ENCODE data around the gene SLFNL1. TPM values are rescaled to one million over a fixed set of nuclear protein-coding genes. Genes with fewer than 3 reads are reported as not detected.

The SLFNL1 gene
- total RNA-seq, 1 donor from 2014 or later, result 1.0 TPM

GRCh38 chr1:41003127-41003639 lies 18.3 kb downstream of the SLFNL1 start:
- no peak overlapping the region for H3K4me3 Mint-ChIP-seq (ENCODE audit: low read depth)
- H3K9me3 Mint-ChIP-seq (ENCODE audit: low read depth), result no peaks in the 10 kb centered on the region
- no peak overlapping the region for H3K27ac Mint-ChIP-seq
- H3K36me3 Mint-ChIP-seq (ENCODE audit: insufficient read depth), result peaks cover 36% of the 10 kb centered on the region
- no peak for TF ChIP-seq CTCF (IDR thresholded peaks at IDR 0.05; ENCODE audit: unreplicated experiment)
- no peaks in the 10 kb centered on the region for H3K27me3 Mint-ChIP-seq
- no peak for DNase-seq (ENCODE audit: low spot score, unreplicated experiment)
- H3K4me1 Mint-ChIP-seq (ENCODE audit: low read depth), result no peaks in the 10 kb centered on the region

- no peaks in the 10 kb centered on the region for H3K9me3 Mint-ChIP-seq (ENCODE audit: low read depth)
- peaks cover 42% of the 10 kb centered on the region for H3K36me3 Mint-ChIP-seq (ENCODE audit: insufficient read depth)
- no peaks in the 10 kb centered on the region for H3K27me3 Mint-ChIP-seq
- TF ChIP-seq CTCF (IDR thresholded peaks at IDR 0.05; ENCODE audit: unreplicated experiment), result no peak
- no peak overlapping the region for H3K4me3 Mint-ChIP-seq (ENCODE audit: low read depth)
- no peak overlapping the region for H3K27ac Mint-ChIP-seq
- H3K4me1 Mint-ChIP-seq (ENCODE audit: low read depth), result no peaks in the 10 kb centered on the region
- DNase-seq (ENCODE audit: low spot score, unreplicated experiment), result no peak
These were observed 22.9 kb downstream of the SLFNL1 start for GRCh38 chr1:40998668-40999067.

DNA sequence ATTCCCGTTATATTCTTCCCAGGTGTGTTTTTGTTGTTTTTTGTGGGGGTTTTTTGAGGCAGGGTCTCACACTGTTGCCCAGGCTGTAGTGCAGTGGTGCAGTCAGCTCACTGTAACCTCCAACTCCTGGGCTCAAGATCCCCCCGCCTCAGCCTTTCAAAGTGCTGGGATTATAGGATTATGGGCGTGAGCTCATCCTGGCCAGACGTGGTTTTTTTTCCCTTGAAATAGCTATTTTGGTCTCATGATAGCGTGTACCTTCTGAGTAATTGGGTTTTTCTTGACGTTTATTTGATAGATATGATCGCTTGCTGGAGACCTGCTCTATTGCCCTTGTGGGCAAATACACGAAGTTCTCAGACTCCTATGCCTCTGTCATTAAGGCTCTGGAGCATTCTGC lies 24.4 kb downstream of the SLFNL1 start:
- Mint-ChIP-seq H3K4me1 (ENCODE audit: low read depth) (no peaks in the 10 kb centered on the region), H3K4me3 (ENCODE audit: low read depth) (no peak overlapping the region), H3K9me3 (ENCODE audit: low read depth) (no peaks in the 10 kb centered on the region), H3K27ac (no peak overlapping the region), H3K27me3 (no peaks in the 10 kb centered on the region), H3K36me3 (ENCODE audit: insufficient read depth) (peaks cover 38% of the 10 kb centered on the region)
- no peak for DNase-seq (ENCODE audit: low spot score, unreplicated experiment)
- TF ChIP-seq CTCF (IDR thresholded peaks at IDR 0.05; ENCODE audit: unreplicated experiment), result no peak

GRCh38 chr1:40989066-40989465 lies 32.5 kb downstream of the SLFNL1 start:
- H3K4me1 Mint-ChIP-seq (ENCODE audit: low read depth), result peaks cover 10% of the 10 kb centered on the region
- no peak overlapping the region for H3K4me3 Mint-ChIP-seq (ENCODE audit: low read depth)
- H3K9me3 Mint-ChIP-seq (ENCODE audit: low read depth), result no peaks in the 10 kb centered on the region
- no peak for DNase-seq (ENCODE audit: low spot score, unreplicated experiment)
- peaks cover 33% of the 10 kb centered on the region for H3K36me3 Mint-ChIP-seq (ENCODE audit: insufficient read depth)
- TF ChIP-seq CTCF (IDR thresholded peaks at IDR 0.05; ENCODE audit: unreplicated experiment), result no peak
- no peaks in the 10 kb centered on the region for H3K27me3 Mint-ChIP-seq
- H3K27ac Mint-ChIP-seq, result no peak overlapping the region

- Mint-ChIP-seq H3K27ac (no peak overlapping the region), H3K4me1 (ENCODE audit: low read depth) (peaks cover 10% of the 10 kb centered on the region), H3K9me3 (ENCODE audit: low read depth) (no peaks in the 10 kb centered on the region), H3K36me3 (ENCODE audit: insufficient read depth) (peaks cover 34% of the 10 kb centered on the region), H3K4me3 (ENCODE audit: low read depth) (no peak overlapping the region), H3K27me3 (no peaks in the 10 kb centered on the region)
- TF ChIP-seq CTCF (IDR thresholded peaks at IDR 0.05; ENCODE audit: unreplicated experiment), result no peak
- DNase-seq (ENCODE audit: low spot score, unreplicated experiment), result no peak
These were observed 33.2 kb downstream of the SLFNL1 start for GRCh38 chr1:40988280-40988679.

Measured in progenitor cell of endocrine pancreas (in vitro differentiated cells).